HepG2 (cell line): ENCODE results near the gene RNF4. TPM values are rescaled to one million over a fixed set of nuclear protein-coding genes. Genes with fewer than 3 reads are reported as not detected.

Experiments used
- ATAC-seq: fragments of 200-7000 bp; cut with Tn5 transposase; 3 replicates; pipeline ENCODE4 v1.9.1; 2020; ENCODE audit warnings: mild to moderate bottlenecking, moderate library complexity
- BruUV-seq: library from RNA; stranded (reverse); fragments of 400-500 nt; replicated peaks from 2 replicates; lab custom pipeline; 2021; lab: Mats Ljungman, UMichigan
- CTCF ChIA-PET: fragments of 300-600 bp; formaldehyde crosslinking; extraction: SDS; loops from one replicate; lab custom pipeline; 2021; ENCODE audit warnings: low total read pairs, inconsistent platforms, low intra/inter-chr PET ratio; lab: Yijun Ruan, JAX
- POLR2A ChIA-PET: fragments of 350-600 bp; sonication (Branson Sonifier 250); formaldehyde crosslinking; loops from one replicate; lab custom pipeline; 2020; ENCODE audit warnings: antibody characterized with exemption, inconsistent platforms; lab: Yijun Ruan, JAX
- DNase-seq: peaks from one replicate; pipeline ENCODE4 v3.0.0-alpha.2; 2015; ENCODE audit warnings: low spot score
- FAIRE-seq: peaks from 3 replicates; lab custom pipeline; 2011; peaks lifted over from hg19 to GRCh38; lab: Jason Lieb, UNC
- H2AFZ ChIP-seq: one replicate; pipeline ENCODE4 v1.6.1; 2011; ENCODE audit warnings: low read length, inconsistent platforms
- H3K27ac ChIP-seq: fragments of 300-600 bp; 3 replicates; pipeline ENCODE4 v1.8.0; 2011; ENCODE audit warnings: mixed run types, mild to moderate bottlenecking, mixed read lengths, low read length, inconsistent platforms; ENCODE audit not compliant: insufficient read depth; ENCODE audit errors: extremely low read length
- H3K27me3 ChIP-seq, 2 experiments: fragments of 200-600 bp in 1 of 2; 2 replicates in 1 of 2; 3 replicates in 1 of 2; pipeline versions ENCODE4 v1.6.0 to v1.8.0; 2011; ENCODE audit warnings: low read length in 2 of 2, mild to moderate bottlenecking in 2 of 2, moderate library complexity in 2 of 2, inconsistent platforms in 1 of 2; ENCODE audit not compliant: insufficient read depth in 2 of 2, control insufficient read depth in 1 of 2
- H3K36me3 ChIP-seq, 2 experiments: fragments of 200-600 bp in 1 of 2; replicated peaks in 1 of 2; 2 replicates in 1 of 2; 3 replicates in 1 of 2; pipeline versions ENCODE4 v1.5.1 to v1.8.0; 2011; ENCODE audit warnings: low read length in 2 of 2, inconsistent platforms in 1 of 2; ENCODE audit not compliant: insufficient read depth in 2 of 2, control insufficient read depth in 1 of 2
- H3K4me1 ChIP-seq: 2 replicates; pipeline ENCODE4 v1.5.1; 2012; ENCODE audit warnings: low read length, inconsistent platforms; ENCODE audit not compliant: insufficient read depth
- H3K4me2 ChIP-seq: 2 replicates; pipeline ENCODE4 v1.6.0; 2011; ENCODE audit warnings: low read depth, low read length, inconsistent platforms
- H3K4me3 ChIP-seq, 3 experiments: fragments of 200-600 bp in 1 of 3; sonication (generic), shearing (Covaris generic) in 1 of 3; replicated peaks in 1 of 3; 2 replicates each; pipeline ENCODE4 v1.5.1; 2011 to 2016; ENCODE audit warnings: low read length in 3 of 3, inconsistent platforms in 2 of 3, low read depth in 2 of 3, mild to moderate bottlenecking in 2 of 3, control low read depth in 1 of 3, mixed read lengths in 1 of 3; ENCODE audit not compliant: insufficient read depth in 1 of 3
- H3K79me2 ChIP-seq: one replicate; pipeline ENCODE4 v1.6.1; 2011; ENCODE audit warnings: low read length, inconsistent platforms; ENCODE audit not compliant: insufficient read depth
- H3K9ac ChIP-seq: 2 replicates; pipeline ENCODE4 v1.6.0; 2011; ENCODE audit warnings: mild to moderate bottlenecking, low read depth, low read length, inconsistent platforms; ENCODE audit not compliant: insufficient read depth
- H3K9me3 ChIP-seq: 2 replicates; pipeline ENCODE4 v1.5.1; 2012; ENCODE audit warnings: mild to moderate bottlenecking, low read length
- H4K20me1 ChIP-seq: 2 replicates; pipeline ENCODE4 v1.6.0; 2011; ENCODE audit warnings: inconsistent platforms, mild to moderate bottlenecking, low read length, moderate library complexity; ENCODE audit not compliant: insufficient read depth
- CBX1 ChIP-seq: IDR thresholded peaks from one replicate; pipeline ENCODE4 v1.6.1; 2016; ENCODE audit warnings: antibody characterized with exemption, low read depth
- POLR2G ChIP-seq: fragments of 200-400 bp; formaldehyde crosslinking; IDR thresholded peaks from 2 replicates; pipeline ENCODE4 v1.6.1; 2018; ENCODE audit warnings: mild to moderate bottlenecking, low read depth, low read length, moderate library complexity
- SRY ChIP-seq: sonication (generic); formaldehyde crosslinking; IDR thresholded peaks from 2 replicates; pipeline ENCODE4 v1.8.0; 2022; ENCODE audit warnings: mild to moderate bottlenecking, missing genetic modification reagents
- WGBS: methylation state at CpG from one replicate; pipeline ENCODE4 v1.1.6; 2017; ENCODE audit warnings: low lambda C conversion rate; 5-methylcytosine and 5-hydroxymethylcytosine counted together
- in situ Hi-C: cut with HindIII; loops from 2 replicates; pipeline ENCODE4 v1.10.0; 2017; ENCODE audit warnings: low pct_unique_long_range_greater_than_20kb; ENCODE audit not compliant: extremely low pct_ligation_motif_present
- intact Hi-C: fragments of 100-400 bp; cut with micrococcal nuclease; formaldehyde crosslinking; loops from one replicate; pipeline ENCODE4 v1.10.0; 2022; ENCODE audit not compliant: unreplicated experiment
- polyA plus RNA-seq, 8 experiments: library from polyadenylated mRNA; depleted of rRNA in 3 of 8; stranded (reverse) in 7 of 8; unstranded in 1 of 8; fragments of >200 nt; fragmentation: Illumina TruSeq in 4 of 8; extraction: Trizol in 4 of 8; gene quantifications; 2 replicates each; pipeline versions ENCODE4 v1.2.1 to v1.2.3, GENCODE V29; 2011 to 2016; ENCODE audit warnings: low read depth in 4 of 8, missing spikeins in 1 of 8, mixed read lengths in 1 of 8; ENCODE audit not compliant: insufficient read depth in 1 of 8
- total RNA-seq, 5 experiments: library from RNA; depleted of rRNA; stranded (reverse); fragments of >200 nt; fragmentation: Illumina TruSeq; extraction: Trizol; gene quantifications; 2 replicates each; pipeline ENCODE4 v1.2.3, GENCODE V29; 2016; ENCODE audit warnings: low read depth in 1 of 5
- TF ChIP-seq, protein P1 (sequence below): sonication (generic); formaldehyde crosslinking; IDR thresholded peaks from 2 replicates; pipeline ENCODE4 v1.8.1; 2023; ENCODE audit warnings: mild to moderate bottlenecking, missing genetic modification reagents
- TF ChIP-seq, protein P2 (sequence below): sonication (generic); formaldehyde crosslinking; IDR thresholded peaks from 2 replicates; pipeline ENCODE4 v1.4.0; 2020; ENCODE audit warnings: missing genetic modification reagents

The RNF4 gene
- total and polyA plus RNA-seq, 2 of the 13 experiments (the other 11 are each of a cell fraction or from before 2014, with no cell fraction given), result 38.1 to 45.1 TPM

DNA sequence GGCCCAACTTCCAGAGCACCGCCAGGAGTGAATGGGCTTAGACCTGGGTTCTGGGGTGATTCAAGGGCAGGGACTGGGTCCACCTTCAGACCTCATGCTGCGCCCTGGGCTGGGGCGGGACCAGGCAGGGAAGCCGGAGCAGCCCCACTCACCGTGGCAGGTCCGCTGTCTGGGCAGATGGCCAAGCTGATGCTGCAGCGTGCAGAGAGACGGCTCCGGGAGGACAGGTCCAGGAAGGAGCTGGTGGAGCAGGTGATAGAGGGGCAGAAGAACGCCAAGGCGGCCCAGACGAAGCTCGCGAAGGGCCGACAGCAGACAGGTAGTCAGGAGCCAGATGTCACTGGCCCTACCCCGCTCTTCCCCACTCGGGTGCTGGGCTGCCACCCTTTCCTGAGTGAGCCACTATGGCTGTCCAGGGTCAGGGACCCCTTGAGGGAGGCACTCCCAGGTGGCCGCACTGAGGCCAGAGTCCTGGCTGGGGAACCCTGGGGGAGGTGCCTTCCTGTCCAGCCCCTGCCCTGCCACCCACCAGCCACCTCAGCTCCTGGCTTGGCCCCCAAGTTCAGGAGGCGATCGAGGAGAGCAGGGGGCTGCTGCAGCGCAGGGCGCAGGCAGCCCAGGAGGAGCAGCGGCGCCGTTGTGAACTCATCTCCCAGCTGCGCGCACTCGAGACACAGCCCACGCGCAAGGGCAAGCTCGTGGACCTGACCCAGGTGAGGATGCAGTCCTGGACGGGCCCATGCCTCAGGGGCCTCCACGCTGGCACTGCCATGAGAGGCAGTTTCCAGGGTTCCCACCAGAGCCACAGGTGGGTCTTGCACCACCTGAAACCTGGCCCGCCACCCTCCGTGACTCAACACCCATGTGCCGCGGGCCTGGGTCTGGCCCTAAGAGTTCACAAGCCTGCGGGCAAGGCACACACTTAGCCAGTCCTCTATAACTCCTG is 10.1 kb upstream of the RNF4 start:
- intact Hi-C loops (no loop called here), in situ Hi-C loops (no loop called here)
- Histone ChIP-seq H3K4me2 (peak overlapping the region; percentile 10; the same call in 1 of the 2 replicates), H3K9me3 (no peaks in the 10 kb centered on the region), H3K36me3 (no peaks in the 10 kb centered on the region), H3K9ac (no peak overlapping the region), H4K20me1 (no peaks in the 10 kb centered on the region), H3K4me3 (no peak overlapping the region; a peak in 1 of 6 replicates), H3K79me2 (no peaks in the 10 kb centered on the region), H2AFZ (no peak overlapping the region), H3K27ac (no peak overlapping the region), H3K4me1 (peaks cover 38% of the 10 kb centered on the region), H3K27me3 (peaks cover 8 to 52% of the 10 kb centered on the region in 2 experiments)
- ATAC-seq, result no peak
- no peak for TF ChIP-seq CBX1
- TF ChIP-seq POLR2G, result no peak
- TF ChIP-seq SRY (CRISPR knock-in tag), result no peak
- TF ChIP-seq, protein P1, sequence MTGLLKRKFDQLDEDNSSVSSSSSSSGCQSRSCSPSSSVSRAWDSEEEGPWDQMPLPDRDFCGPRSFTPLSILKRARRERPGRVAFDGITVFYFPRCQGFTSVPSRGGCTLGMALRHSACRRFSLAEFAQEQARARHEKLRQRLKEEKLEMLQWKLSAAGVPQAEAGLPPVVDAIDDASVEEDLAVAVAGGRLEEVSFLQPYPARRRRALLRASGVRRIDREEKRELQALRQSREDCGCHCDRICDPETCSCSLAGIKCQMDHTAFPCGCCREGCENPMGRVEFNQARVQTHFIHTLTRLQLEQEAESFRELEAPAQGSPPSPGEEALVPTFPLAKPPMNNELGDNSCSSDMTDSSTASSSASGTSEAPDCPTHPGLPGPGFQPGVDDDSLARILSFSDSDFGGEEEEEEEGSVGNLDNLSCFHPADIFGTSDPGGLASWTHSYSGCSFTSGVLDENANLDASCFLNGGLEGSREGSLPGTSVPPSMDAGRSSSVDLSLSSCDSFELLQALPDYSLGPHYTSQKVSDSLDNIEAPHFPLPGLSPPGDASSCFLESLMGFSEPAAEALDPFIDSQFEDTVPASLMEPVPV (CRISPR knock-in tag), result no peak
- TF ChIP-seq, protein P2, sequence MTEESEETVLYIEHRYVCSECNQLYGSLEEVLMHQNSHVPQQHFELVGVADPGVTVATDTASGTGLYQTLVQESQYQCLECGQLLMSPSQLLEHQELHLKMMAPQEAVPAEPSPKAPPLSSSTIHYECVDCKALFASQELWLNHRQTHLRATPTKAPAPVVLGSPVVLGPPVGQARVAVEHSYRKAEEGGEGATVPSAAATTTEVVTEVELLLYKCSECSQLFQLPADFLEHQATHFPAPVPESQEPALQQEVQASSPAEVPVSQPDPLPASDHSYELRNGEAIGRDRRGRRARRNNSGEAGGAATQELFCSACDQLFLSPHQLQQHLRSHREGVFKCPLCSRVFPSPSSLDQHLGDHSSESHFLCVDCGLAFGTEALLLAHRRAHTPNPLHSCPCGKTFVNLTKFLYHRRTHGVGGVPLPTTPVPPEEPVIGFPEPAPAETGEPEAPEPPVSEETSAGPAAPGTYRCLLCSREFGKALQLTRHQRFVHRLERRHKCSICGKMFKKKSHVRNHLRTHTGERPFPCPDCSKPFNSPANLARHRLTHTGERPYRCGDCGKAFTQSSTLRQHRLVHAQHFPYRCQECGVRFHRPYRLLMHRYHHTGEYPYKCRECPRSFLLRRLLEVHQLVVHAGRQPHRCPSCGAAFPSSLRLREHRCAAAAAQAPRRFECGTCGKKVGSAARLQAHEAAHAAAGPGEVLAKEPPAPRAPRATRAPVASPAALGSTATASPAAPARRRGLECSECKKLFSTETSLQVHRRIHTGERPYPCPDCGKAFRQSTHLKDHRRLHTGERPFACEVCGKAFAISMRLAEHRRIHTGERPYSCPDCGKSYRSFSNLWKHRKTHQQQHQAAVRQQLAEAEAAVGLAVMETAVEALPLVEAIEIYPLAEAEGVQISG (CRISPR knock-in tag), result no peak
- CTCF ChIA-PET, result no interaction called here
- POLR2A ChIA-PET, result no interaction called here
- no TSS peak for BruUV-seq
- DNase-seq, result no peak
- 69% methylated on average over 12 of the region's 38 CpGs for WGBS
- FAIRE-seq, result no peak
